ENCODE measurements around the gene MTNR1A.

MTNR1A gene

DNA sequence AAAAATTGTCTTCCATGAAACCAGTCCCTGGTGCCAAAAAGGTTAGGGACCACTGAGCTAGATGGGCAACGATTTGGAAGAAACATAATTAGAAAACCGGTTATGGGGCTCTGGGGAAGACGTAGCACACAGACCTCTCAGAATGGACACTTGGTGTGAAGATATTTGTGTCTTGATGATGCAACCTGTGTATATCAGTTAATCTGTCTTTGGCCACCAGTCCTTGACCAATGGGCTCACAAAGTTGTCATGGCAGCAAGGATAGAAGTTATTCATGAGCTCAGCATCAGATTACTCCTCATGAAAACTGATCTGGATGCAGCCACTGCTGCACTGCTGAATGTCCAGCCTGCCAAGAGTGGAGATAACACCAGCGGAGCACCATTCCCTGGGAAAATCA, 13.6 kb downstream of the MTNR1A start:
- TF ChIP-seq EZH2phosphoT487 (IDR thresholded peaks at IDR 0.05; ENCODE audit: borderline replicate concordance, low read length) = no peak
- TF ChIP-seq, protein P1, sequence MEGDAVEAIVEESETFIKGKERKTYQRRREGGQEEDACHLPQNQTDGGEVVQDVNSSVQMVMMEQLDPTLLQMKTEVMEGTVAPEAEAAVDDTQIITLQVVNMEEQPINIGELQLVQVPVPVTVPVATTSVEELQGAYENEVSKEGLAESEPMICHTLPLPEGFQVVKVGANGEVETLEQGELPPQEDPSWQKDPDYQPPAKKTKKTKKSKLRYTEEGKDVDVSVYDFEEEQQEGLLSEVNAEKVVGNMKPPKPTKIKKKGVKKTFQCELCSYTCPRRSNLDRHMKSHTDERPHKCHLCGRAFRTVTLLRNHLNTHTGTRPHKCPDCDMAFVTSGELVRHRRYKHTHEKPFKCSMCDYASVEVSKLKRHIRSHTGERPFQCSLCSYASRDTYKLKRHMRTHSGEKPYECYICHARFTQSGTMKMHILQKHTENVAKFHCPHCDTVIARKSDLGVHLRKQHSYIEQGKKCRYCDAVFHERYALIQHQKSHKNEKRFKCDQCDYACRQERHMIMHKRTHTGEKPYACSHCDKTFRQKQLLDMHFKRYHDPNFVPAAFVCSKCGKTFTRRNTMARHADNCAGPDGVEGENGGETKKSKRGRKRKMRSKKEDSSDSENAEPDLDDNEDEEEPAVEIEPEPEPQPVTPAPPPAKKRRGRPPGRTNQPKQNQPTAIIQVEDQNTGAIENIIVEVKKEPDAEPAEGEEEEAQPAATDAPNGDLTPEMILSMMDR (IDR thresholded peaks at IDR 0.05; ENCODE audit: low read depth, low read length, poor library complexity, severe bottlenecking) = no peak

DNA sequence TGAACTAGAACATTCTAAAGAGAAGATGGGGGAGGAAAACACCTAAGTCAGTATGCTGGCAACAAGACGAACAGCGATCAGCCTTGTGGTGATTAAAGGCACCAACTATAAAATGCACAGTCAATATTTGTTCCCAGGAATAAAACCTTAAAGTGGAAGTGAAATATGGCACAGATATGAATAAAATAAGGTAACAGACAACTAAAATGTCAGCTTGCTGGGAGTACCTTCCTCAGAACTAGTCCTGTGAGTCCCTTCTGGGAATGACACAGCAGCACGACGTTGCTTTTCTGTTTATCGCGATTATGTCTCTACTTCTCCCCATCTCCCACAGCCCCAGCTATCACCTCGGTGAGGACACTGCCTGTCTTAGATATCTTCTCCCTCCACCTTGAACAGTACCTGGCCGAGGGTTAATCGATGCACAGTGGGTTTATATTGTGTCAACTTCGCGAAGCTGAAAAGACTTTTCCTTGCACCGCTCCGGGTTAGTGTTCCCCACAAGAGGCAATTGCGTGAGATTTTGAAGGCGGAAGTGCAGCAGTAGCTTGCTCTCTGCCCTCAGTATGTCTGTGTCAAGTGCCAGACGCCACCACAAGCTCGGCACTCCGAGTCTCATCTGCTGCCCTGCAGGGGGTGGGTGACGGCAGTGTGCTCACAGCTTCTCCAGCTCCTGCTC, 17.4 kb downstream of the MTNR1A start:
- Histone ChIP-seq H3K4me3 (ENCODE audit: low read length) (no peak overlapping the region), H3F3A (ENCODE audit: control insufficient read depth, insufficient read depth) (no peaks in the 10 kb centered on the region), H3K36me3 (ENCODE audit: control insufficient read depth, low read length) (no peaks in the 10 kb centered on the region), H4K20me1 (ENCODE audit: control insufficient read depth, insufficient read depth, low read depth, low read length) (no peaks in the 10 kb centered on the region), H3K4me1 (ENCODE audit: control insufficient read depth, low read length) (no peaks in the 10 kb centered on the region), H3K27ac (ENCODE audit: low read depth, low read length) (no peak overlapping the region), H3K9me2 (replicated peaks; ENCODE audit: control insufficient read depth, low read length) (no peaks in the 10 kb centered on the region), H3K9me3 (ENCODE audit: control insufficient read depth, insufficient read depth, low read length) (peaks cover 5% of the 10 kb centered on the region), H3K27me3 (ENCODE audit: control insufficient read depth, low read length) (no peaks in the 10 kb centered on the region), H3K79me2 (ENCODE audit: control insufficient read depth, low read length) (no peaks in the 10 kb centered on the region), H3K4me2 (ENCODE audit: low read length) (no peak overlapping the region)
- no peak for TF ChIP-seq EZH2phosphoT487 (IDR thresholded peaks at IDR 0.05; ENCODE audit: borderline replicate concordance, low read length)
- TF ChIP-seq, protein P1 (IDR thresholded peaks at IDR 0.05; ENCODE audit: low read depth, low read length, poor library complexity, severe bottlenecking) = no peak

More for the DNA sequence above, 13.6 kb downstream of the MTNR1A start:
- H3K9me2 ChIP-seq (replicated peaks; ENCODE audit: control insufficient read depth, low read length) = no peaks in the 10 kb centered on the region
- no peaks in the 10 kb centered on the region for H3K4me1 ChIP-seq (ENCODE audit: control insufficient read depth, low read length)
- H3K27me3 ChIP-seq (ENCODE audit: control insufficient read depth, low read length) = no peaks in the 10 kb centered on the region
- H3K9me3 ChIP-seq (ENCODE audit: control insufficient read depth, insufficient read depth, low read length) = no peaks in the 10 kb centered on the region
- H3K4me3 ChIP-seq (ENCODE audit: low read length) = no peak overlapping the region
- no peaks in the 10 kb centered on the region for H3F3A ChIP-seq (ENCODE audit: control insufficient read depth, insufficient read depth)
- no peak overlapping the region for H3K27ac ChIP-seq (ENCODE audit: low read depth, low read length)
- H3K79me2 ChIP-seq (ENCODE audit: control insufficient read depth, low read length) = no peaks in the 10 kb centered on the region
- no peaks in the 10 kb centered on the region for H4K20me1 ChIP-seq (ENCODE audit: control insufficient read depth, insufficient read depth, low read depth, low read length)
- H3K36me3 ChIP-seq (ENCODE audit: control insufficient read depth, low read length) = no peaks in the 10 kb centered on the region
- no peak overlapping the region for H3K4me2 ChIP-seq (ENCODE audit: low read length)

DNA sequence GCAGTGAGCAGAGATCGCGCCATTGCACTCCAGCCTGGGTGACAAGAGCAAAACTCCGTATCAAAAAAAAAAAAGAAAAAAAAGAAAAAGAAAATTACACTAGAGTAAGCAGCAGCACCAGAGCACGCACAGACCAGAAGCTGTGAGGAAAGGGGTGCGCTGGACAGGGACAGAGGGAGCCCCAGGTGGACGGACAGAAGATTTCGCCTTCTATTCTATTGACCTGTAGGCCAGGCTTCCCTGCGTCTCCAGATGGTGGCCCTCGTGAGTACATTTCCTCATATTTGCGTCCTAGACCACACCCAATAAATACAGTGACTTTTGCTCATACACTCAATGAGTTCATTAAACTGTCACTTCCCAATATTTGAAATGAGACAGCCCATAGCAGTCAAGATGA, 19.1 kb downstream of the MTNR1A start:
- Histone ChIP-seq H3K9me2 (replicated peaks; ENCODE audit: control insufficient read depth, low read length) (no peaks in the 10 kb centered on the region), H3K27me3 (ENCODE audit: control insufficient read depth, low read length) (no peaks in the 10 kb centered on the region), H3K36me3 (ENCODE audit: control insufficient read depth, low read length) (no peaks in the 10 kb centered on the region), H4K20me1 (ENCODE audit: control insufficient read depth, insufficient read depth, low read depth, low read length) (no peaks in the 10 kb centered on the region), H3K79me2 (ENCODE audit: control insufficient read depth, low read length) (no peaks in the 10 kb centered on the region), H3K4me1 (ENCODE audit: control insufficient read depth, low read length) (no peaks in the 10 kb centered on the region), H3K27ac (ENCODE audit: low read depth, low read length) (no peak overlapping the region), H3K9me3 (ENCODE audit: control insufficient read depth, insufficient read depth, low read length) (peaks cover 5% of the 10 kb centered on the region), H3K4me3 (ENCODE audit: low read length) (no peak overlapping the region), H3K4me2 (ENCODE audit: low read length) (no peak overlapping the region), H3F3A (ENCODE audit: control insufficient read depth, insufficient read depth) (no peaks in the 10 kb centered on the region)
- TF ChIP-seq EZH2phosphoT487 (IDR thresholded peaks at IDR 0.05; ENCODE audit: borderline replicate concordance, low read length) = no peak
- TF ChIP-seq, protein P1 (IDR thresholded peaks at IDR 0.05; ENCODE audit: low read depth, low read length, poor library complexity, severe bottlenecking) = no peak
